Natural killer cell (primary cell): ENCODE results near the gene CBFA2T3. TPM values are rescaled to one million over a fixed set of nuclear protein-coding genes. Genes with fewer than 3 reads are reported as not detected.

Experiments
- ATAC-seq, 3 donors: fragments of 150-1000 bp in 2 of 3; fragments of 200-7000 bp in 1 of 3; cut with Tn5 transposase; 1 replicate in 1 of 3; 2 replicates in 2 of 3; pipeline ENCODE4 v1.10.0; 2021; ENCODE audit warnings: mild to moderate bottlenecking in 2 of 3, moderate library complexity in 2 of 3
- DNase-seq, 2 donors: peaks; one replicate each; pipeline versions ENCODE4 v3.0.0 to v3.0.0-alpha.2; 2013 to 2021; ENCODE audit warnings: mixed read lengths in 1 of 2
- H3K27ac ChIP-seq: one replicate; pipeline ENCODE4 v1.5.1; 2013; ENCODE audit warnings: mild to moderate bottlenecking, low read length
- H3K27me3 ChIP-seq: one replicate; pipeline ENCODE4 v1.6.1; 2013; ENCODE audit warnings: low read length; ENCODE audit not compliant: control insufficient read depth, insufficient read depth
- H3K36me3 ChIP-seq: one replicate; pipeline ENCODE4 v1.6.1; 2013; ENCODE audit warnings: low read length; ENCODE audit not compliant: control insufficient read depth, insufficient read depth
- H3K4me1 ChIP-seq: one replicate; pipeline ENCODE4 v1.6.1; 2013; ENCODE audit warnings: low read length; ENCODE audit not compliant: control insufficient read depth, insufficient read depth
- H3K4me3 ChIP-seq: one replicate; pipeline ENCODE4 v1.5.1; 2013; ENCODE audit warnings: low read length
- H3K9me3 ChIP-seq: one replicate; pipeline ENCODE4 v1.6.1; 2013; ENCODE audit warnings: low read length; ENCODE audit not compliant: control insufficient read depth, insufficient read depth
- H3K27ac Mint-ChIP-seq, 2 donors: one replicate each; pipeline ENCODE4 v1.8.0; 2022; ENCODE audit warnings: mild to moderate bottlenecking in 2 of 2, mixed read lengths in 2 of 2, moderate library complexity in 1 of 2
- H3K27me3 Mint-ChIP-seq, 2 donors: one replicate each; pipeline ENCODE4 v1.8.0; 2022; ENCODE audit warnings: low read depth in 2 of 2, mixed read lengths in 2 of 2
- H3K36me3 Mint-ChIP-seq: one replicate; pipeline ENCODE4 v1.8.0; 2022; ENCODE audit warnings: mixed read lengths
- H3K4me1 Mint-ChIP-seq, 2 donors: one replicate each; pipeline ENCODE4 v1.8.0; 2022; ENCODE audit warnings: mixed read lengths in 2 of 2
- H3K4me3 Mint-ChIP-seq: one replicate; pipeline ENCODE4 v1.8.0; 2022; ENCODE audit warnings: mild to moderate bottlenecking, moderate library complexity, mixed read lengths
- H3K9me3 Mint-ChIP-seq, 2 donors: one replicate each; pipeline ENCODE4 v1.8.0; 2022; ENCODE audit warnings: mixed read lengths in 2 of 2
- CTCF ChIP-seq: fragments of 200-600 bp; IDR thresholded peaks from one replicate; pipeline ENCODE4 v1.8.0; 2022; ENCODE audit warnings: antibody characterized with exemption
- WGBS: methylation state at CpG from one replicate; pipeline ENCODE4 v1.1.7; 2013; ENCODE audit warnings: missing lambda C conversion rate; ENCODE audit not compliant: insufficient coverage; 5-methylcytosine and 5-hydroxymethylcytosine counted together
- intact Hi-C: fragments of 100-400 bp; cut with micrococcal nuclease; formaldehyde crosslinking; loops from one replicate; pipeline ENCODE4 v1.14.2; 2022
- total RNA-seq, 4 donors: library from RNA; stranded (reverse); fragments of 120-200 nt in 1 of 4; gene quantifications; one replicate each; pipeline versions ENCODE4 v1.2.3 to v1.2.4, GENCODE V29; 2013 to 2022

CBFA2T3 gene
- total RNA-seq, 3 donors from 2014 or later (not counting 1 experiment from before 2014, with no cell fraction given), result 2.5 to 7.8 (median 4.2) TPM

- peak overlapping the region; percentile 79 to 93 for H3K27ac Mint-ChIP-seq
- peak overlapping the region; percentile 43 for H3K27ac ChIP-seq
- intact Hi-C loops, result loop anchor here (2.0 to 5.0 kb wide), 2 partner anchors 43 to 118 kb away; no protein-coding TSS in a partner anchor
- peak in 1 of 2 donors; percentile 32 for DNase-seq
- H3K36me3 ChIP-seq, result peaks cover 16% of the 10 kb centered on the region
- H3K27me3 ChIP-seq, result no peaks in the 10 kb centered on the region
- no peaks in the 10 kb centered on the region for H3K27me3 Mint-ChIP-seq
- H3K36me3 Mint-ChIP-seq, result no peaks in the 10 kb centered on the region
- peaks cover 43% of the 10 kb centered on the region for H3K4me1 ChIP-seq
- H3K9me3 Mint-ChIP-seq, result no peaks in the 10 kb centered on the region
- 92% methylated on average over 13 of the region's 13 CpGs for WGBS
- no peaks in the 10 kb centered on the region for H3K9me3 ChIP-seq
- no peak for ATAC-seq
- TF ChIP-seq CTCF, result no peak
- no peak overlapping the region for H3K4me3 ChIP-seq
- peak overlapping the region; percentile 81 for H3K4me3 Mint-ChIP-seq
- peaks cover 25 to 36% of the 10 kb centered on the region in 2 donors for H3K4me1 Mint-ChIP-seq
Observed at GRCh38 chr16:88855736-88856121, 121.3 kb downstream of the CBFA2T3 start.

- Histone ChIP-seq H3K27ac (peak overlapping the region; percentile 21), H3K9me3 (no peaks in the 10 kb centered on the region), H3K4me1 (peaks cover 43% of the 10 kb centered on the region), H3K36me3 (peaks cover 14% of the 10 kb centered on the region), H3K4me3 (no peak overlapping the region), H3K27me3 (no peaks in the 10 kb centered on the region)
- ATAC-seq (no peak), DNase-seq (peak in 1 of 2 donors; percentile 15)
- Mint-ChIP-seq H3K36me3 (no peaks in the 10 kb centered on the region), H3K4me3 (peak overlapping the region; percentile 81), H3K4me1 (peaks cover 25 to 36% of the 10 kb centered on the region in 2 donors), H3K27me3 (no peaks in the 10 kb centered on the region), H3K27ac (peak overlapping the region; percentile 70 to 79), H3K9me3 (no peaks in the 10 kb centered on the region)
- WGBS, result 85% methylated on average over 7 of the region's 8 CpGs
- no peak for TF ChIP-seq CTCF
- intact Hi-C loops, result loop anchor here (5.0 kb wide), 1 partner anchor 118 kb away; no protein-coding TSS in a partner anchor
Observed at GRCh38 chr16:88855176-88855575, 121.8 kb downstream of the CBFA2T3 start.

DNA sequence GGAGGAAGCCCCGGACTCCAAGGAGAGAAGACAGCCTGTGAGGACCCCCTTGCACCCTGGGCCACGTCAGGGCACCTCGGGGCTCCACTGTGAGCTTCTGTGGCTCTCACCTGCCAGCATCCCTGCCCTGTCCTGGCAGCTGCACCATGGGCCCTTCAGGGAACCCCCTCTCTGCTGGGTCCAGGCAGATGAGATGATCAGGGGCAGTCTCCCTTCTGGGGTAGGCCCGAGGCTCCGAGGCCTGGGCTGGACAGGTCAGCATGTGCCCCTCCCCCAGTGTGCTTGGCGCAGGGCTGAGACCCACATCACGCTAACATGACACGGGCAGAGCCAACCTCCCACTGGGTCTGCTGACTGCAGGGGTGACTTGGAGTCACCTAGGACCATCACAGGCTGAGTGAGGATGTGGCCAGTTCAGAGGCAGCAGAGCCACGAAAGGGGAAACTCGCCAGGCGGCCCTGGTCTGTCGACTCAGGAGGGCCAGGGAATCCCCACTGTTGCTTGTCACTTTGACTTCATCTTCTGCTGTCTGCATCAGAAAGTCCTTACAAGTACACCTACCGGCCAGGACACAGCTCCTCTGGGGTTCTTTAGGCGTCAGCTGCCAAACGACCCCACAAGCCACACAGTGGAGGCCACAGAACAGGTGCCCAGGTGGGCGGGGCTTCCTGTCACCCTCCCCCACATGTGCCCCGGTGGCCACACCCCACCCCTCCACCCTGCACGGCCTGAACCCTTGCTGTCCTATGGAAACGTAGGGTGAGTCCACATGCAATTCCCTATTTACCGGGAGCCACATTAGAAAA, 122.5 kb downstream of the CBFA2T3 start:
- DNase-seq, result peak; percentile 33 to 61
- Mint-ChIP-seq H3K27me3 (no peaks in the 10 kb centered on the region), H3K36me3 (no peaks in the 10 kb centered on the region), H3K27ac (peak overlapping the region; percentile 70 to 79), H3K4me3 (peak overlapping the region; percentile 81), H3K4me1 (peaks cover 25 to 36% of the 10 kb centered on the region in 2 donors), H3K9me3 (no peaks in the 10 kb centered on the region)
- H3K4me3 ChIP-seq, result no peak overlapping the region
- intact Hi-C loops, result loop anchor here (5.0 kb wide), 1 partner anchor 117 kb away; no protein-coding TSS in a partner anchor
- peaks cover 43% of the 10 kb centered on the region for H3K4me1 ChIP-seq
- no peak for TF ChIP-seq CTCF
- 38% methylated on average over 17 of the region's 20 CpGs for WGBS
- H3K36me3 ChIP-seq, result peaks cover 12% of the 10 kb centered on the region
- H3K9me3 ChIP-seq, result no peaks in the 10 kb centered on the region
- peak overlapping the region; percentile 19 for H3K27ac ChIP-seq
- H3K27me3 ChIP-seq, result no peaks in the 10 kb centered on the region
- peak; percentile 9 to 27 (median 20) for ATAC-seq
